Gastroesophageal sphincter (tissue), 4 donors: Measurements from ENCODE around the gene CELF2. TPM values are rescaled to one million over a fixed set of nuclear protein-coding genes. Genes with fewer than 3 reads are reported as not detected.

Experiments used
- ATAC-seq: fragments of 150-250 bp; one replicate; pipeline ENCODE4 v1.9.1; 2016; ENCODE audit warnings: mild to moderate bottlenecking, moderate library complexity
- H3K27ac ChIP-seq, 4 donors: fragments of 200-600 bp; sonication (generic) in 3 of 4; 1 replicate in 3 of 4; 2 replicates in 1 of 4; pipeline ENCODE4 v1.5.1; 2016 to 2019
- H3K27me3 ChIP-seq: fragments of 200-600 bp; sonication (generic); one replicate; pipeline ENCODE4 v1.5.1; 2019
- H3K36me3 ChIP-seq, 2 donors: fragments of 200-600 bp; sonication (generic); one replicate each; pipeline ENCODE4 v1.5.1; 2019; ENCODE audit warnings: control low read depth in 1 of 2
- H3K4me1 ChIP-seq, 3 donors: fragments of 200-600 bp; sonication (generic); 1 replicate in 2 of 3; 2 replicates in 1 of 3; pipeline ENCODE4 v1.5.1; 2016 to 2019; ENCODE audit warnings: control low read depth in 2 of 3
- H3K4me3 ChIP-seq, 2 donors: fragments of 200-600 bp; sonication (generic); one replicate each; pipeline ENCODE4 v1.5.1; 2019; ENCODE audit warnings: mild to moderate bottlenecking in 1 of 2, moderate library complexity in 1 of 2
- H3K9me3 ChIP-seq, 3 donors: fragments of 200-600 bp; sonication (generic); one replicate each; pipeline ENCODE4 v1.5.1; 2017 to 2019; ENCODE audit warnings: control low read depth in 2 of 3
- CTCF ChIP-seq, 4 experiments: fragments of 200-600 bp in 2 of 4; fragments of 450-650 bp in 2 of 4; sonication (generic) in 1 of 4; IDR thresholded peaks; one replicate each; pipeline ENCODE4 v1.5.1; 2017 to 2019; ENCODE audit warnings: antibody characterized with exemption in 4 of 4, mild to moderate bottlenecking in 2 of 4, moderate library complexity in 2 of 4
- EP300 ChIP-seq: sonication (generic); formaldehyde crosslinking; IDR thresholded peaks from one replicate; pipeline ENCODE4 v1.6.1; 2017; ENCODE audit warnings: antibody characterized with exemption, mild to moderate bottlenecking
- POLR2A ChIP-seq, 2 donors: fragments of 450-650 bp; IDR thresholded peaks; one replicate each; pipeline ENCODE4 v1.6.1; 2017; ENCODE audit warnings: antibody characterized with exemption in 2 of 2, mild to moderate bottlenecking in 2 of 2, moderate library complexity in 1 of 2
- POLR2AphosphoS5 ChIP-seq: sonication (generic); formaldehyde crosslinking; IDR thresholded peaks from one replicate; pipeline ENCODE4 v1.6.1; 2017; ENCODE audit warnings: antibody characterized with exemption
- WGBS, 2 donors: methylation state at CpG; one replicate each; pipeline ENCODE4 v1.1.5; 2018; ENCODE audit warnings: low coverage in 1 of 2; 5-methylcytosine and 5-hydroxymethylcytosine counted together
- total RNA-seq, 4 donors: library from RNA; depleted of rRNA; stranded (reverse); fragments of >200 nt; gene quantifications; one replicate each; pipeline ENCODE4 v1.1.0, GENCODE V29; 2016

Gene CELF2
- total RNA-seq, 4 donors from 2014 or later = 82.4 to 122 (median 110) TPM

- Histone ChIP-seq H3K27ac (no peak overlapping the region), H3K36me3 (no peaks in the 10 kb centered on the region), H3K27me3 (no peaks in the 10 kb centered on the region), H3K9me3 (no peaks in the 10 kb centered on the region), H3K4me1 (peaks cover 0 to 25% (median 0%) of the 10 kb centered on the region in 3 donors), H3K4me3 (no peak overlapping the region)
- TF ChIP-seq POLR2A (IDR thresholded peaks at IDR 0.05) (no peak), EP300 (no peak), POLR2AphosphoS5 (no peak), CTCF (IDR thresholded peaks at IDR 0.05) (no peak)
- 82 to 84% methylated on average over 4 of the region's 4 CpGs for WGBS, 2 donors
- ATAC-seq = no peak
Measured at GRCh38 chr10:11057994-11058393, 40.3 kb downstream of the CELF2 start.

- WGBS, 2 donors = 83 to 95% methylated on average over 7 to 8 of the region's 8 CpGs
- ATAC-seq = no peak
- TF ChIP-seq CTCF (IDR thresholded peaks at IDR 0.05) = no peak
- TF ChIP-seq POLR2AphosphoS5 = no peak
- no peak for TF ChIP-seq EP300
- H3K4me3 ChIP-seq = no peak overlapping the region
- no peaks in the 10 kb centered on the region for H3K27me3 ChIP-seq
- H3K9me3 ChIP-seq = no peaks in the 10 kb centered on the region
- no peak overlapping the region for H3K27ac ChIP-seq
- H3K4me1 ChIP-seq = peaks cover 0 to 34% (median 0%) of the 10 kb centered on the region in 3 donors
- H3K36me3 ChIP-seq = no peaks in the 10 kb centered on the region
Measured at GRCh38 chr10:11058965-11059364, 41.3 kb downstream of the CELF2 start.

GRCh38 chr10:11063856-11064255 lies 46.2 kb downstream of the CELF2 start:
- Histone ChIP-seq H3K4me3 (no peak overlapping the region), H3K36me3 (no peaks in the 10 kb centered on the region), H3K4me1 (peaks cover 0 to 40% (median 0%) of the 10 kb centered on the region in 3 donors), H3K27me3 (no peaks in the 10 kb centered on the region), H3K27ac (no peak overlapping the region), H3K9me3 (no peaks in the 10 kb centered on the region)
- no peak for ATAC-seq
- TF ChIP-seq POLR2A (IDR thresholded peaks at IDR 0.05) (no peak), CTCF (IDR thresholded peaks at IDR 0.05) (no peak), EP300 (no peak), POLR2AphosphoS5 (no peak)
- 60 to 71% methylated on average over 4 to 5 of the region's 5 CpGs for WGBS, 2 donors

- no peaks in the 10 kb centered on the region for H3K9me3 ChIP-seq
- no peak overlapping the region for H3K27ac ChIP-seq
- ATAC-seq = no peak
- no peaks in the 10 kb centered on the region for H3K36me3 ChIP-seq
- whole genome bisulfite sequencing, 2 donors = 80 to 96% methylated on average over 3 to 4 of the region's 4 CpGs
- H3K4me3 ChIP-seq = no peak overlapping the region
- no peak for TF ChIP-seq POLR2AphosphoS5
- no peak for TF ChIP-seq CTCF (IDR thresholded peaks at IDR 0.05)
- no peak for TF ChIP-seq EP300
- TF ChIP-seq POLR2A (IDR thresholded peaks at IDR 0.05) = no peak
- H3K27me3 ChIP-seq = no peaks in the 10 kb centered on the region
- H3K4me1 ChIP-seq = peaks cover 0 to 33% (median 0%) of the 10 kb centered on the region in 3 donors
Measured at GRCh38 chr10:11064832-11065231, 47.2 kb downstream of the CELF2 start.

- H3K36me3 ChIP-seq = no peaks in the 10 kb centered on the region
Measured at GRCh38 chr10:11065567-11065966, 47.9 kb downstream of the CELF2 start.

More at GRCh38 chr10:11065567-11065966, 47.9 kb downstream of the CELF2 start:
- 97 to 100% methylated on average over 3 to 4 of the region's 4 CpGs for WGBS, 2 donors
- no peak for TF ChIP-seq CTCF (IDR thresholded peaks at IDR 0.05)
- Histone ChIP-seq H3K4me3 (no peak overlapping the region), H3K9me3 (no peaks in the 10 kb centered on the region), H3K27me3 (no peaks in the 10 kb centered on the region), H3K27ac (no peak overlapping the region), H3K4me1 (peaks cover 0 to 30% (median 0%) of the 10 kb centered on the region in 3 donors)
- no peak for ATAC-seq
